Skin of body (tissue), 2 donors: ENCODE measurements around the gene ASTN2. TPM values are rescaled to one million over a fixed set of nuclear protein-coding genes. Genes with fewer than 3 reads are reported as not detected.
A peak's percentile ranks its signal among the peaks of the same experiment; 100 is the strongest.

Experiments used
- DNase-seq: peaks from one replicate; lab custom pipeline; 2025; lab: John Stamatoyannopoulos, UW
- total RNA-seq: library from RNA; depleted of rRNA; stranded (reverse); fragments of >200 nt; gene quantifications from one replicate; pipeline ENCODE4 v1.2.3, GENCODE V29; 2014

The ASTN2 gene
- total RNA-seq, 1 donor from 2014 or later, result 10.0 TPM

- no peak for DNase-seq
Observed at GRCh38 chr9:116632990-116633838, 781.6 kb downstream of the ASTN2 start.

DNA sequence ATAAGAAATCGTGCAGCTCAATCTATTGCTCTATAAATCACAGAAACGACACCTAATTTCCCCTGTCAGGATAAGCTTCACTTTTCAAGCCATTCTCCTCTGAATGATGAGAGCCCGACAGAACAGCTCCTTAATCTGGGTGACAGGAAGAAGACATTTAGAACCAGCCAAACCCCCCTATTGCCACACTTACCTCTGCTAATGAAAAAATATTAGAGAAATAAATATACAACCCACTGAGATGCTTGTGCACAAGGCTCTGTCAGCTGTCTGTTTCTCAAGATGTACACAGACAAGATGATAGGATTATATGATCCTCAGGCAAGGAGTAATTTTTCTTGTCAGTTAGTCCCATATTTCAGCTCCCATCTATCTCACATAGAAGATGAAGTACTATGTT lies 785.2 kb downstream of the ASTN2 start:
- no peak for DNase-seq

DNA sequence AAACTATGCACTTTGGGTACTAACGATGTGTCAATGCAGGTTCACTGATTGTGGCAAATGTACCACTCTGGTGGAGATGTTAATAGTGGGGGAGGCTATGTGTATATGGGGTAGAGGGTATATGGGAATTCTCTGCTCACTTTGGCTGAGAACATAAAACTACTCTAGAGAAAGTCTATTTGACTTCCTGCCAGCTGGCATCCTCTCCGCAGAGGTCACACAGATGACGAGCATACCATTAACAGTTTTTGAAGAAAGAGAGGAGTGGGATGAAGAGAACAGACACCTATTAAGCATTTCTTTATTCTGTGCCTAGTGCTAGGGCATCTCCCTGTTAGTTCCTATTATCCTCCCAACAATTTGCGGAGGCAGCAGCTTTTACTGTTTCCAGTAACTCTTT lies 786.1 kb downstream of the ASTN2 start:
- DNase-seq, result no peak

DNA sequence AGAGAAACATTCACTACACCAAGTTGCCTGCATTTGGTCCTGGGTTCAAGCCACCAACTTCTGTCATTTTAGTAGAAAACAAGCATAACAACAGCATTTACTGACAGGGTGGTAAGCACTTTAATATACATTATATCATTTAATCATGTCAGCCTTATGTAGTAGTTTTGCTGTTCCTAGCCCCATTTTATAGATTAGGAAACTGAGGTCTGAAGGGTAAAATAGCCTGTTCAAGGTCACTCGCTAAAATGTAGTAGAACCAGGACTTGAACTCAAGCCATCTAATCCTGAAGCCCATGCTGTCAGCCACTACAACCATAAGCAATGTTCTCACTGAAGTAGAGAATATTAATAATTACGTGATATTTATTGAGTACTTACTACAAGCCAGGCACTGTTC lies 787.4 kb downstream of the ASTN2 start:
- no peak for DNase-seq

GRCh38 chr9:116626762-116627161 lies 788.1 kb downstream of the ASTN2 start:
- DNase-seq, result no peak

- no peak for DNase-seq
Observed at GRCh38 chr9:116623715-116624114, 791.1 kb downstream of the ASTN2 start.

- DNase-seq, result no peak
Observed at GRCh38 chr9:116617389-116617788, 797.5 kb downstream of the ASTN2 start.

- DNase-seq, result no peak
Observed at GRCh38 chr9:116616304-116616914, 798.4 kb downstream of the ASTN2 start.

DNA sequence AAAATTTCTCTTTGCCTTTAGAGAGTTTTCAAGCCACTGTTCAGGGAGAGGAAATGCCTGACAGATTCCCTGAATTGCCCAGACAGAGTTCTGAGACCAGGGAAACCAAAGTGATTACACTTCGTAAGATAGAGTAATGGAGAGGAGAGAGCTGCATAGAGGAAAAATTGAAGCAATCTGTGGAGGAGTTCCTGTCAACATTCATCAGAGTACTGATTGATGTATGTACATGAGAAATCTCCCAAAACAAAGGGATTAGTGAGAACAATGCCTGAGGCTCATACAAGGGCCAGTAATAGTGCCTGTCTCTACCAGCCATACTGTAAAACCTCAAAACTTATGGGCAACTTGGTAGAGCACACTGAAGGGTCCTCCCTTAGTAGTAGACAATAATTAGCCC lies 806.8 kb downstream of the ASTN2 start:
- peak; percentile 28 for DNase-seq

- peak; percentile 29 for DNase-seq
Observed at GRCh38 chr9:116605904-116606341, 808.9 kb downstream of the ASTN2 start.

DNA sequence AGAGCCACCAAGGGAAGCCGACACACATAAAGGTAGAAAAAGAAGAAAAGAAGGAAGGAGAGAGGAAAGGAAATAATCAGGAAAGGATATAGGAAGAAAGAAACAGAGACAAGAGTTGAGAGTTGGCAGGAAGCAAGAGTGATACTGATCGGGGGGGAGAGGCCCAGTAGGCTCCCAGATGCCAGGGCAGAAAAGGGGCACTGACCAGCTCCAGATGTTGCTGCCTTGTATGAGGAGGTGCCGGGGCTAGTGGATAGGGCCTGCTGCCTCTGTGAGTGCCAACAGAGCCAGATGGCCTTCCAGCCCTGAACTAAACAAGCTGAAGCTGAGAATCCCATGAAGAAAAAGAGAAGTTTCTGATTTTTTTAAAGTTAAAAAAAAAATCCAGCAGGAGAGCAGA lies 809.8 kb downstream of the ASTN2 start:
- DNase-seq, result no peak

DNA sequence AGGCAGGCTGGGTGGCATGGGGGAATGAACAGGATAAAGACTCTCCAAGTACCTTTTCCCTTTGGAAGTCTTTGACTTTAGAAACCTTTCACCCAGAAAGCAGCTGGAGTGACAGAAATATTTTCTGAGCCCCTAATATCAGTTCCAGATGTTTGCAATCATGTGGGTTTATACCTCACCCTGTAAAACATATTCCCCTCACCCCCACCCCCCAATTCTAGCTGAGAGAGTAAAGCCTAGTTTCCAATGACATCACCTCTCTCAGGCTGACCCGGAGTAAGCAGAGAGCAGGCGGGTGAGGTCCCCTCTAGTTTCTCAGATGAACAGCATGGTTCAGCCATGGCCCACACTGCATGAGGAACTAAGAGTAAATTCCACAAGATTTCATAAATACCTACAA lies 810.6 kb downstream of the ASTN2 start:
- DNase-seq, result no peak

DNA sequence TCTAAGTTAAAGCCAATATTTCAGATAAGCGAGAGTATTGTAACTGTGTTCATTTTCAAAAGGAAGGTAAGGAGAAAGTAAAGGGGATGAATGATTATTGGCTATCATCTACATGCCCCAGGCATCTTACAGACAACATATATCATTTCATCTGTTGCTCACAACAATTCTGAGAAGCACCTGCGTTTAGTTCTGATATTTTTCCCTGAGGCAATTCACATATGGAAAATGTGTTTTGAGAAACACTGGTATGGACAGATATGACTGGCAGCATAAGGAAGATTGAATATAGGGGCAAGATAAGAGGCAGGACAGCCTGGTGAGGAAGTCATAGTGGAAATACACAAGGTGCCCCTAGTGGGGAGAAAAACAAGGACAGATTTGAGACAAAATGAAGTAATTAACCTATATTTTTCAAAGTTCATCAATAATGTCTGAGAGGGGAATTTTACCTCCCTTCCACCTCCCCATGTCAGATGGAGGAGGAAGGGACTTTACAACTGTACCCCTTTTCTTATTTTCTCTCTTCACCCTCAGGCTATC lies 815.4 kb downstream of the ASTN2 start:
- DNase-seq, result no peak

DNA sequence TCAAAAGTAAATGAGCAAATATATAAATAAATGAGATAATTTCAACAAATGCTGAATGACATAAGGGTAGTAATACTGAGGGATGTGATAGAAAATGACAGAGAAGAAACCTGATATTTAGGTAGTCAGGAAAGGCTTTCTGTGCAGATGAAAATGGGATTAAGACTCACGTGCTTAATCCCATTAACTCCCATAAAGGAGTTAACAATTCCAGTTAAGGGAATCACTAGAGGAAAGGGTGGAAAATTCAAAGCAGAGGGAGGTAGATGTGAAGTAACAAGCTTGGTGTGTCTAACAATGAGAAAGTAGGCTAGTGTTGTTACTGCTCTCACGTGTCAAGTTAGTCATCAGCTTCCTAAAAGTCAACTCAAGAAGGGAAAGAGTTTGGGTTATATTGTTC lies 818.2 kb downstream of the ASTN2 start:
- DNase-seq, result no peak

DNA sequence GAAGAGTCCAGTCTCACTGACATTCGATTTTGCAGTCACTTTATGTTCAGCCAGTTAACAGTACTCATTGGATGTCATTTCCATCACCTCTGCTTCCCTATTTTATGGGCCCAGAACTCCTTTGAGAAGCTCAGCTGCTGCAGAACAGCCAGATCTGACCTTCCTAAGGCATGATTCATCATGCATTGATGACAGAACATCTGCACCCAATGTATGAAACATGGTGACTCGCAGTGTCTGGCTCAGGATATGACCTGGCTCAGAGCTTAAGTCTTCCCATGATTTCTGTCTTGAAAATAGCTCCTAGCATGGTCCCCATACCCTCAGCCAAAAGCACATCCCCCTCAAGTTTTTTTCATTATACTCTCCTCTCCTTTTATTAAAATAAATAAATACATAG lies 820.3 kb downstream of the ASTN2 start:
- peak; percentile 82 for DNase-seq

DNA sequence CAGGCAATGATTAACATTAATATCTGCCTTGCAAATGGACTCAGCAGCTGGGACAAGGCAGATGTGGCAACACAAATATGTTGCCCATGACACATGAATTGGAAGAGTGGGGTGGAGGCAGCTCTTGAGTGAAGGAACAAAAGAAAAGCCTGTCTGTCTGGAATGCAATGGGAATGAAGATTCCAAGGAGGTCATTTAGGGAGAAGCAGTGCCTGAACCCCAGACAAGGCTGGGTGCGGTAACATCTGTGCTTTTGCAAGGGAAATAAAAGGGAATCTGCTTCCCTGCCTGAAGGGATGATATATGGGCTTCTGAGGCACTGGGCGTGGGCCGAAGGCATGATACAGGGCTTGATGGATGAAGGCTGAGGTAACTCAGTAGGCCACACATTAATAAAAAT lies 821.9 kb downstream of the ASTN2 start:
- DNase-seq, result no peak

GRCh38 chr9:116589392-116590354 lies 825.2 kb downstream of the ASTN2 start:
- DNase-seq, result no peak

GRCh38 chr9:116587919-116588318 lies 826.9 kb downstream of the ASTN2 start:
- no peak for DNase-seq

- no peak for DNase-seq
Observed at GRCh38 chr9:116585896-116586295, 829.0 kb downstream of the ASTN2 start.

DNA sequence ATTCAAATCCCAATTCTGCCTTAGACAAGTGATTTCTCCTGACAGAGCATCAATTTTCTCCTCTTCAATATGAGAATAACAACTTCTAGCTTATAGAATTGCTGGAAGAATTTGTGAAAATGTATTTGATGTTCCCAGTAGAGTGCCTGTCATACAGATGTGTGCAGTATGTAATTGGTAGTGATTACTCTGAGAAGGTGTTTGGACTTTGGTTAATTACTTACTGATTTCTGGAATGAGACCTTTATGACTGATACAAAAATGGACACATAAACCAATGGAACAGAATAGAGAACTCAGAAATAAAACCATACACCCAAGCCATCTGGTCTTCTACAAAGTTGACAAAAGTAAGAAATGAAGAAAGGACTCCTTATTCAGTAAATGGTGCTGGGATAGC lies 829.7 kb downstream of the ASTN2 start:
- DNase-seq, result no peak

DNA sequence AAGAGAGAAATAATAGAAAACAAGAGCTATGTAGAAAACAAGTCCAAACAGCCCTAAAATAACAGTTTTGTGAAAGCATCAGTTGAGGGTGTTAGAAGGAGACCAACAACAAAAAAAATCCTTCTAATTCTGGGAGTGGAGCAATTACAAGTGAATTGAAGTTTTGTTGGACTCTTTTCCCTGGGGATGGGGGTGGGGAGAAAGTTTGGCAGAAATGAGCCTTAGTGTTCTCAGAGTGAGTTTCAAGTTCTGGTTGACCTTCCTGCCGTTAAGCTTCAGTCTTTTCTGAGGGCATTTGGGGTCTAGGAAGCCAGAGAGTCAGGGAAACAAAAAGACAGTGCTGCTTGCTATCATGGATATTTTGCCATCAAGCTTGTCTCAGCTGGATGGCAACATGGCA lies 834.0 kb downstream of the ASTN2 start:
- no peak for DNase-seq

GRCh38 chr9:116576386-116576785 lies 838.5 kb downstream of the ASTN2 start:
- no peak for DNase-seq
